ENCODE measurements around the gene RRP36. TPM values are rescaled to one million over a fixed set of nuclear protein-coding genes. Genes with fewer than 3 reads are reported as not detected.

Gene RRP36
- total and polyA plus RNA-seq, 9 of the 15 experiments (the other 6 are each of a cell fraction or from before 2014, with no cell fraction given) = 27.6 to 150 (median 114) TPM

DNA sequence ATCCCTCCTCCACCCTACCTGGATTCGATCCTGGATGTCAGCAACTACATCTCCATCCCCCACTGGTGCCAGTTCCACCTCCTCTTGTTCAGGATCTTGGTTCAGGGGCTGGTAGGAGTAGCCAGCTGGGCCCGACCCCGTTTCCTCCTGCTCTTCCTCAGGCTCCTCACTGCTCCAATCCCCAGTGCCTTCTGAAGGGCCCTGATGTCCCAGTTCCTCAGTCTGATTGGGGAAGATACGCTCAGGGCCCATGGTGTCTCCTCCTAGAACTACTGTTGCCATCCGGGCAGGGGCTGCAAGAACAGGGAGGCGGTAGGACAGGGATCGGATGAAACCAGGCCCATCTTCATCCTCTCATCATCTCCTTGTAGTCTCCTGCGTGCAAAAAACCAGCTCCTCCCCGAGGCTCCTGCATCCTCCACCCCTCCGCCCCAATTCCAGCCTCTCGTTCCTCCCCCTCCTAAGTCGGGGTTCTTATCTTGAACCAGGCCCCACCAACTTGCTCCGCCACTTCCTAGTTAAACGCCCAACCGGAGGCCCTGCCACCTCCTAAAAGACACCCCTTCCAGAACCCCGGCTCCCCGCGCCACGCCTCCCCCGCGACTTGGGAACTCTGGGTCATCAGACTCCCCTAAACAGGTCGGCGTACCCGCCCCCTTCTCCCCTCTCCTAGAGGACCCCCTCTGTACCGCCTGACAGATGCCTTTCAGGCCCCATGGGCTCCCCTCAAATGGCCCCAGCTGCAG, 8.2 kb upstream of the RRP36 start (continued):
- TF ChIP-seq, protein P1, sequence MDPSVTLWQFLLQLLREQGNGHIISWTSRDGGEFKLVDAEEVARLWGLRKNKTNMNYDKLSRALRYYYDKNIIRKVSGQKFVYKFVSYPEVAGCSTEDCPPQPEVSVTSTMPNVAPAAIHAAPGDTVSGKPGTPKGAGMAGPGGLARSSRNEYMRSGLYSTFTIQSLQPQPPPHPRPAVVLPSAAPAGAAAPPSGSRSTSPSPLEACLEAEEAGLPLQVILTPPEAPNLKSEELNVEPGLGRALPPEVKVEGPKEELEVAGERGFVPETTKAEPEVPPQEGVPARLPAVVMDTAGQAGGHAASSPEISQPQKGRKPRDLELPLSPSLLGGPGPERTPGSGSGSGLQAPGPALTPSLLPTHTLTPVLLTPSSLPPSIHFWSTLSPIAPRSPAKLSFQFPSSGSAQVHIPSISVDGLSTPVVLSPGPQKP (CRISPR knock-in tag; IDR thresholded peaks at IDR 0.05) = no peak
- no peak for TF ChIP-seq CSDE1 (IDR thresholded peaks at IDR 0.05)
- TF ChIP-seq, protein P2, sequence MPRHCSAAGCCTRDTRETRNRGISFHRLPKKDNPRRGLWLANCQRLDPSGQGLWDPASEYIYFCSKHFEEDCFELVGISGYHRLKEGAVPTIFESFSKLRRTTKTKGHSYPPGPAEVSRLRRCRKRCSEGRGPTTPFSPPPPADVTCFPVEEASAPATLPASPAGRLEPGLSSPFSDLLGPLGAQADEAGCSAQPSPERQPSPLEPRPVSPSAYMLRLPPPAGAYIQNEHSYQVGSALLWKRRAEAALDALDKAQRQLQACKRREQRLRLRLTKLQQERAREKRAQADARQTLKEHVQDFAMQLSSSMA (CRISPR knock-in tag; IDR thresholded peaks at IDR 0.05) = no peak
- TF ChIP-seq POLR3G (IDR thresholded peaks at IDR 0.05; ENCODE audit: extremely low read depth, insufficient read length, insufficient replicate concordance) = no peak
- 0 out of 2 replicates have a peak, but pooled peaks have one; percentile 15 for TF ChIP-seq CBFA2T3 (IDR thresholded peaks at IDR 0.05)
- TF ChIP-seq MYC (IDR thresholded peaks at IDR 0.05; ENCODE audit: low read depth, low read length) = no peak; the same call in 1 of the 2 replicates
- TF ChIP-seq MYC (CRISPR knock-in tag; IDR thresholded peaks at IDR 0.05; ENCODE audit: borderline replicate concordance, low read depth) = peak; percentile 51; the same call in 1 of the 2 replicates
- TF ChIP-seq SRF (CRISPR knock-in tag; IDR thresholded peaks at IDR 0.05) = no peak
- TF ChIP-seq GTF2A2 (tag; IDR thresholded peaks at IDR 0.05) = no peak
- no peak for TF ChIP-seq MYNN (IDR thresholded peaks at IDR 0.05)
- no peak for TF ChIP-seq MYNN (CRISPR knock-in tag; IDR thresholded peaks at IDR 0.05)
- TF ChIP-seq ZNF57 (CRISPR knock-in tag; IDR thresholded peaks at IDR 0.05) = peak; percentile 3; the same call in 1 of the 2 replicates
- peak; percentile 29; the same call in 1 of the 2 replicates for TF ChIP-seq SUPT5H (IDR thresholded peaks at IDR 0.05)
- TF ChIP-seq NCOA4 (IDR thresholded peaks at IDR 0.05; ENCODE audit: partially characterized antibody) = no peak
- TF ChIP-seq, protein P3, sequence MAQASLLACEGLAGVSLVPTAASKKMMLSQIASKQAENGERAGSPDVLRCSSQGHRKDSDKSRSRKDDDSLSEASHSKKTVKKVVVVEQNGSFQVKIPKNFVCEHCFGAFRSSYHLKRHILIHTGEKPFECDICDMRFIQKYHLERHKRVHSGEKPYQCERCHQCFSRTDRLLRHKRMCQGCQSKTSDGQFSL (CRISPR knock-in tag; IDR thresholded peaks at IDR 0.05) = no peak
- TF ChIP-seq, protein P3 (tag; IDR thresholded peaks at IDR 0.05) = no peak
- TF ChIP-seq, protein P4, sequence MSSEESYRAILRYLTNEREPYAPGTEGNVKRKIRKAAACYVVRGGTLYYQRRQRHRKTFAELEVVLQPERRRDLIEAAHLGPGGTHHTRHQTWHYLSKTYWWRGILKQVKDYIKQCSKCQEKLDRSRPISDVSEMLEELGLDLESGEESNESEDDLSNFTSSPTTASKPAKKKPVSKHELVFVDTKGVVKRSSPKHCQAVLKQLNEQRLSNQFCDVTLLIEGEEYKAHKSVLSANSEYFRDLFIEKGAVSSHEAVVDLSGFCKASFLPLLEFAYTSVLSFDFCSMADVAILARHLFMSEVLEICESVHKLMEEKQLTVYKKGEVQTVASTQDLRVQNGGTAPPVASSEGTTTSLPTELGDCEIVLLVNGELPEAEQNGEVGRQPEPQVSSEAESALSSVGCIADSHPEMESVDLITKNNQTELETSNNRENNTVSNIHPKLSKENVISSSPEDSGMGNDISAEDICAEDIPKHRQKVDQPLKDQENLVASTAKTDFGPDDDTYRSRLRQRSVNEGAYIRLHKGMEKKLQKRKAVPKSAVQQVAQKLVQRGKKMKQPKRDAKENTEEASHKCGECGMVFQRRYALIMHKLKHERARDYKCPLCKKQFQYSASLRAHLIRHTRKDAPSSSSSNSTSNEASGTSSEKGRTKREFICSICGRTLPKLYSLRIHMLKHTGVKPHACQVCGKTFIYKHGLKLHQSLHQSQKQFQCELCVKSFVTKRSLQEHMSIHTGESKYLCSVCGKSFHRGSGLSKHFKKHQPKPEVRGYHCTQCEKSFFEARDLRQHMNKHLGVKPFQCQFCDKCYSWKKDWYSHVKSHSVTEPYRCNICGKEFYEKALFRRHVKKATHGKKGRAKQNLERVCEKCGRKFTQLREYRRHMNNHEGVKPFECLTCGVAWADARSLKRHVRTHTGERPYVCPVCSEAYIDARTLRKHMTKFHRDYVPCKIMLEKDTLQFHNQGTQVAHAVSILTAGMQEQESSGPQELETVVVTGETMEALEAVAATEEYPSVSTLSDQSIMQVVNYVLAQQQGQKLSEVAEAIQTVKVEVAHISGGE (CRISPR knock-in tag; IDR thresholded peaks at IDR 0.05) = no peak
- TF ChIP-seq MAFF (IDR thresholded peaks at IDR 0.05; ENCODE audit: low read length) = no peak
- no peak for TF ChIP-seq HDGF (IDR thresholded peaks at IDR 0.05)
- TF ChIP-seq ZNF24 (IDR thresholded peaks at IDR 0.05) = no peak
- TF ChIP-seq CTBP1 (IDR thresholded peaks at IDR 0.05; ENCODE audit: borderline replicate concordance) = no peak
- TF ChIP-seq EP300 (IDR thresholded peaks at IDR 0.05; ENCODE audit: low read length) = no peak

Measured in K562 (cell line).